HL-60/S4 treated with phorbol 12-myristate 13-acetate at 8.2 ng/mL for 4 days and 3 days (cell line): ENCODE results near the gene RAPGEF2.

Experiments
- in situ Hi-C: fragments of 300-500 bp; cut with MboI; formaldehyde crosslinking; loops from 2 replicates; pipeline ENCODE4 v1.15.0; 2022; ENCODE audit warnings: low sequenced_read_pairs

RAPGEF2 gene

DNA sequence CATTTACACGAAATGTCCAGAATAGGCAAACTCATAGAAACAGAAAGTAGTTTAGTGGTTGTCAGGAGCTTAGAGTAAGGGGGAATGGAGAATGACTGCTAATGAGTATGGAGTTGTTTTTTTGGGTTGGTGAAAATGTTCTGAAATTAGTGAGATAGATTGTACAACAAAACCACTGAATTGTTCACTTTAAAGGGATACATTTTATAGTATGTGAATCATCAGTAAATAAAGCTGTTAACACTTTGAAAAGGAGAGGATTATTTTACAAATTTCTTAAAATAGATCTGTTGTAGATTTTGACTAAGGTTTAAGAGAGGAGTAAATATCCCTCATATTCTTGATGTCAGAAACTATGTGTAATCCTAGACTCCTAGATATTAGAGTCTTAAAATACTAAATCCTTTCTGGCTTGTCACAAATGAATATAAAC lies 82.7 kb downstream of the RAPGEF2 start:
- in situ Hi-C loops, result loop anchor here (25.0 kb wide), 1 partner anchor 473 kb away; the partner anchor contains the start of gene PPID

DNA sequence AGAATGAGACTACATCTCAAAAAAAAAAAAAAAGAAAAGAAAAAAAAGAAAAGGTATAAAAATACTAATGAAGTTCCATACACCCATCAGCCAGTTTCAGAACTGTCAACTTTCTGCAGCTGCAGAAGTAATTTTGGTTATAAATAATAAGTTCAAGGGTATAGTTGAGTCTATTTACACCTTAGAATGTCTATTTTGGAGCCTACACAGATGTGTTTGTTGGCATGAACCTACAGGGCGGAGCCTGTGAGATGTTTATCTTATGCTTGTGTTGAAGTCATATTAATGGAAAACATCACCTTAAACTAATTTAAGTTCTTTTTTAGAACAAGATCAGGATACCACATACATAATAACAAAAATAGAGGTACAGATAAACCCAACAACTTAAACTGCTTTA lies 85.8 kb downstream of the RAPGEF2 start:
- in situ Hi-C loops, result loop anchor here (25.0 kb wide), 1 partner anchor 476 kb away; the partner anchor contains the start of gene PPID

- in situ Hi-C loops, result loop anchor here (25.0 kb wide), 1 partner anchor 478 kb away; the partner anchor contains the start of gene PPID
Observed at GRCh38 chr4:159190651-159191050, 87.8 kb downstream of the RAPGEF2 start.

- in situ Hi-C loops, result loop anchor here (25.0 kb wide), 1 partner anchor 480 kb away; the partner anchor contains the start of gene PPID
Observed at GRCh38 chr4:159191989-159192388, 89.1 kb downstream of the RAPGEF2 start.

- in situ Hi-C loops, result loop anchor here (25.0 kb wide), 1 partner anchor 481 kb away; the partner anchor contains the start of gene PPID
Observed at GRCh38 chr4:159193046-159193620, 90.3 kb downstream of the RAPGEF2 start.

DNA sequence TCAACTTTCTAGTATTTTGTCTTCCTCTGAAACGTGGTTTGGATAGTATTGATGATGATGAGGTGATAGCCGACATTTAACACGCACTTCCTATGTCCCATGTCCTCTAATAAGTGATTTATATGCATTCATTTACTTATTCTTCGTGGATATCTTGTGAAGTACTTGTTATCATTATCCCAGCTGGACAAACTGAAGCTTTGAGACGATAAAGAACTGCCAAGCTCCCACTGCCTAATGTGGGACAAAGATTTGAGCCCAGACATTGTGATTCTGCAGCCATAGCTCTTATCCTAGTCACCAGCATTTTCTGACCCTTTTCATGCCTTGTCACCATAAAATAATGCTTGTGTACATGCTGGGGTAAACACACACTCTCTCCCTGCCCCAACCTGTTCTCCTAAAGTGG lies 92.5 kb downstream of the RAPGEF2 start:
- in situ Hi-C loops, result loop anchor here (25.0 kb wide), 1 partner anchor 483 kb away; the partner anchor contains the start of gene PPID

GRCh38 chr4:159197260-159197884 lies 94.5 kb downstream of the RAPGEF2 start:
- in situ Hi-C loops, result loop anchor here (25.0 kb wide), 1 partner anchor 485 kb away; the partner anchor contains the start of gene PPID

GRCh38 chr4:159197885-159198269 lies 95.0 kb downstream of the RAPGEF2 start:
- in situ Hi-C loops, result loop anchor here (25.0 kb wide), 1 partner anchor 486 kb away; the partner anchor contains the start of gene PPID

DNA sequence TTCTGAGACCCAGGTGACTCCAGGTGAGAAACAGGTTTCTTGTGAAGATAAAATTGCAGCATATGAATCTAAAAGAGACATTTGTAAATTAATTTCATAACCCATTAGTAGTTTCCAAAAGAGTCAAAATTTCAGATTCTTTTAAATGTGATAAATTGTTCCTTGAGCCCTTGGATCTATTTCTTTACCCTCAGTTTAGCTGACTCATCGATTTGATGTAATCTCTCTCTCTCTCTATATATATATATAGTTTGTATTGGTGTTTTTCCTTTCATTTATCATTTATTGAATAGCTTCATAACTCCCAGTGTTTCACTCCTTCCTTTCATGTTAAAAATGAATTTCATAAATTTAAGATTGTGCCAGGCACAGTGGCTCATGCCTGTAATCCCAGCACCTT lies 96.9 kb downstream of the RAPGEF2 start:
- in situ Hi-C loops, result loop anchor here (25.0 kb wide), 1 partner anchor 488 kb away; the partner anchor contains the start of gene PPID

GRCh38 chr4:159201168-159201567 lies 98.3 kb downstream of the RAPGEF2 start:
- in situ Hi-C loops, result no loop called here

GRCh38 chr4:159204566-159204965 lies 101.7 kb downstream of the RAPGEF2 start:
- in situ Hi-C loops, result no loop called here

GRCh38 chr4:159205466-159205865 lies 102.6 kb downstream of the RAPGEF2 start:
- in situ Hi-C loops, result no loop called here

GRCh38 chr4:159206427-159206871 lies 103.6 kb downstream of the RAPGEF2 start:
- in situ Hi-C loops, result no loop called here

DNA sequence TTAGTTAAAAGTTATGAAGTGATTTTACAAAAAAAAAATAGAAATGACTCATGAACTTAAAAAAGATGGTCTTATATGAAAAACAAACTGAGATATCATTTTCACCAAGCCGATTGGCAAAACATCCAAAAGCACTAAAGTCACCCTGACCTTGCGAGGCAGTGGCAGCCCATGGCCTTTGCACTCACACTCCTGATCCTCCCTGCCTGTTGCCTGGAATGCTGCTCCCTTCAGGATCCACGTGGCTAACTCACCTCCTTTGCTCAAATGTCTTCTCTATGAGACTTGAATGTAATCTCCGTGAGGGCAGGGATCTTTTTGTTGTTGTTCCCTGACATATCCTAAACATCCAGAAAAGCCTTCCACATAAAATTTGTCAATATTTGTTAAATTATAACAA lies 106.4 kb downstream of the RAPGEF2 start:
- in situ Hi-C loops, result no loop called here

DNA sequence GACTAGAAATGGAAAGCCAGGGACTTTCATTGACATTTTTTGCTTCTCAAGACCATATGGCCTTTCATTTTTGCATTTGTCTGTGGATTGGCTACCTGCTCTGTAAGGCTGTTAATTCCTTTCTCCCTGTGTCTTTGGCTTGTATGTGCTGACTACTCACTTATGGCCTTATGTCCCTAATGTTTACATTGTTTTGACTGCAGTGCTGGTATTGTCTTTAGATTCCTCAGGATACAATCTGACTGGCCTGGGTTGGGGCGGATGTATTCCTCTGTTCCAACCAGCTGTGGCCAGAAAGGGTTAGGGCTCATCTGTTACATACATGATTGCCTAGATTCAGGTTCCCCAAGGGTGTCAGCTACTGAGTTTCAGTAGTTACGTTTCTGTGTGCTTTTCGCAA lies 108.1 kb downstream of the RAPGEF2 start:
- in situ Hi-C loops, result no loop called here

DNA sequence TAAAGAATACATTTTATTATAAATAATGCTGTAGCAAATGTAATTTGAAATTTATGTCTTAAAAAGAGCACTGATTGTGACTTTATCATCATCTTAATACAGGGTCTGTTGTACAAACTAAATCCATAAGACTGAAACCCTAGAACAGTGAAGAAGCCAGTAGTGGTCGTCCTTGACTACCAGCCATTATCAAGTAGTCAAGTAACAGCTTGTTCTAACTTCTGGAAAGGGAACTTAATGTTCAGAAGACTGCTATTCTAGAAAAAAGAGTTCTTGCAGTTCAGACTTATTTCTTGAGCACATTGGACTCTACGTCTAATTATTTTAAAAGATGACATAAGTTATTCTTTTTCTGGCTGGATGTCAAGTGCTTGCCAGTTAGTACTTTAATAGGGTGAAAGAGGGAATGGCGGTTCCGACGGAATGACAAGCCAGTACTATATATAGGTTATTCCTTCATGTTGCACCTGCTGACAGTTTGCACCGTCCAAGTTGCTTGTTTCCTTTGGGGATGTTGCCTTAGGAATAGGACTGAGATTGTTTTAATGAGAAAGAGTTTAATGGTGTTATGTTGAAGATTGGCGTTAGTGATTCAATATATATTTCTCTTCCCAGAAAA lies 109.9 kb downstream of the RAPGEF2 start:
- in situ Hi-C loops, result no loop called here

- in situ Hi-C loops, result no loop called here
Observed at GRCh38 chr4:159216834-159217233, 114.0 kb downstream of the RAPGEF2 start.

DNA sequence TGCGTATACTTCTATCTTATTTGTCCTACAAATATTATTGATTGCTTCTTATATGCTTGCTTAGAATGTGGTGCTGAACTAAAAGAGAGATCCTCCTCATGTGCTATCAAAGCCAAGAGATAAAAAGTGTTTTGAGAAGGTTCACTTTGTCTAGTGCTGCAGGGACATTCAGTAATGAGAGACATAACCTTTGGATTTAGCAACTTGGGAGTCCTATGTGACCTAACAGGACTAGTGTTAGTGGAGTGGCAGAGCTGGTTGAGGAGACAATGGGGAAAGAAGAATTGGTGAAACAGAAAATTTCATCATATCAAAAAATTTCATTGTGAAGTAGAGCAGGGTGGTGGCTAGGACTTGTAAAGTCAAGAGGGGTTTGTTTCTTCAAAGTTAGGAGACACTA lies 117.0 kb downstream of the RAPGEF2 start:
- in situ Hi-C loops, result no loop called here

DNA sequence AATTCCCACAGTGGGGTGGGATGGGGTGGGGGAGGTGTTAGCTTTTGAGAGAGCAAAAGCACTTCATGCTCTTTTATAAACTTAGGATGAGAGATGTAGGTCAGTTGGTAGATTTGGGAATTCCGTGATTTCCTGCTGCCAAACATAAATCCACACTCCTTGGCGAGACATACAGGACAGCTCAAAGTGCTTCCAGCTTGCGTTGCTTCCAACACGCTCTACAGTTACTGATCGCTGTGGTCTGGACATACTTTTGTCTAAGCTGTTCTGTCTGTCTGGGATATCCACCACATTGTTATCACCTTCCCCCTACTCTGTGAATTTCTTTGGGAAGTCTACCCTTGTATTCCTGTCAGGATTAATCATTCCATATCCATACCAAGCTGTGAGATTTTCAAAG lies 117.5 kb downstream of the RAPGEF2 start:
- in situ Hi-C loops, result no loop called here

DNA sequence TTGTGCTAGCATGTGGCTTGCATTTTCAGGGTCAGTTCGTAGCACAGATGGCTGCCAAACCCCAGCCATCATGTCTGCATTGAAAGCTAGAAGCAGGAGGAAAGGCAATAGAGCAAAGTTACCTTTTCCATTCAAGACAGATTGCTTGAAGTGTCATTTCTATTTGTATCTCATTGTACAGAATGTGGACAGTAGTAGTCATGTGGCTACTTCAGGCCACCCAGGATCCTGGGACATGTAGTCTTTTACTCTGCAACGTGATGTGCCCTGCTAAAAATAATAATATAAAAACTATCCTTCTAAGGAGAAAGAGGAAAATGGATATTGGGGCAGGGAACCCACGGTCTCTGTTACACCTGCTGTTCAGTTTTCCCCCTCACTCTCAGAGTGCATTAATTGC lies 118.4 kb downstream of the RAPGEF2 start:
- in situ Hi-C loops, result no loop called here

DNA sequence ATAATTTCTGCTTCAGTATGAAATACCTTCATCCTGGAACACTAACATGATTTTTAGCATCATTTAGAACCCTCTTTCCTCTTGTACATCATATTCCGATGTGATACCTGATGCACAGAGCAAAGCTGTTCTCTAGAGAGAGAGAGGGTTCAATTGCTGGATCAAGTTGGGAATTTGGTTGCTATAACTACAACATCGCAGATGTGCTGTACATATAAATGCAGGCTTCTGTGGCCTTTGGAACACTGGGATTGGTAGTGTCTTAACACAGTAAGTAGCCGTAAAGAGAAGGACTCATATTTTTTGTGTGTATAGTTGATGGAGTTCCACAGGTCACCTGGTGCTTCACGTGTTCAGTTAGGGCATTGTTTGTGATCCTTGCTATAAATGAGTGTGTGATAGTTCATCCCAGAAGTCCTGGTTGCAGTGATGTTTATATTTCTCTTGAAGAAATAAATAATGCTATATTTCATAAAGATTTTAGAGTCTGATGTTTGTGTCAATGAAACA lies 119.2 kb downstream of the RAPGEF2 start:
- in situ Hi-C loops, result no loop called here
